GM19023 (cell line): ENCODE measurements around the gene MKRN2OS.
A peak's percentile ranks its signal among the peaks of the same experiment; 100 is the strongest.
"Not testable (repeated sequence)": the region's sequence is repeated elsewhere in the genome, so short reads cannot be mapped to it uniquely, and the experiment has no call there.

ENCODE experiments used
- ATAC-seq: cut with Tn5 transposase; IDR thresholded peaks from one replicate; pipeline ENCODE4 v1.9.1; 2021; ENCODE audit warnings: mild to moderate bottlenecking, moderate library complexity; ENCODE audit not compliant: unreplicated experiment

The MKRN2OS gene

GRCh38 chr3:12562451-12562850 lies 17.2 kb upstream of the MKRN2OS start:
- ATAC-seq, result no peak

GRCh38 chr3:12561397-12561796 lies 16.1 kb upstream of the MKRN2OS start:
- ATAC-seq, result no peak

- ATAC-seq, result no peak
Observed at GRCh38 chr3:12560505-12561190, 15.3 kb upstream of the MKRN2OS start.

- no peak for ATAC-seq
Observed at GRCh38 chr3:12559520-12559919, 14.2 kb upstream of the MKRN2OS start.

GRCh38 chr3:12558706-12559105 lies 13.4 kb upstream of the MKRN2OS start:
- no peak for ATAC-seq

GRCh38 chr3:12557473-12558100 lies 12.3 kb upstream of the MKRN2OS start:
- no peak for ATAC-seq

GRCh38 chr3:12556690-12557472 lies 11.6 kb upstream of the MKRN2OS start, which contains the start of gene MKRN2:
Gene MKRN2 (plus strand): TSS chr3:12557087. CDS start chr3:12557151, 64 bp downstream.
- peak; percentile 88 for ATAC-seq

GRCh38 chr3:12556314-12556689 lies 11.0 kb upstream of the MKRN2OS start:
- no peak for ATAC-seq

GRCh38 chr3:12553921-12554391 lies 8.7 kb upstream of the MKRN2OS start:
- no peak for ATAC-seq

GRCh38 chr3:12549971-12550760 lies 4.9 kb upstream of the MKRN2OS start:
- ATAC-seq, result no peak

GRCh38 chr3:12544652-12545472 lies 437 bp downstream of the MKRN2OS start:
- ATAC-seq, result no peak

- ATAC-seq, result not testable (repeated sequence)
Observed at GRCh38 chr3:12543497-12543896, 1.8 kb downstream of the MKRN2OS start.

- ATAC-seq, result no peak
Observed at GRCh38 chr3:12541625-12542024, 3.7 kb downstream of the MKRN2OS start.

- ATAC-seq, result no peak
Observed at GRCh38 chr3:12536423-12536822, 8.9 kb downstream of the MKRN2OS start.

GRCh38 chr3:12532182-12532581 lies 13.1 kb downstream of the MKRN2OS start:
- ATAC-seq, result no peak

GRCh38 chr3:12527757-12528143 lies 17.5 kb downstream of the MKRN2OS start:
- no peak for ATAC-seq

GRCh38 chr3:12522721-12523120 lies 22.6 kb downstream of the MKRN2OS start:
- no peak for ATAC-seq

GRCh38 chr3:12521010-12521409 lies 24.3 kb downstream of the MKRN2OS start:
- no peak for ATAC-seq

- ATAC-seq, result no peak
Observed at GRCh38 chr3:12518261-12519028, 26.9 kb downstream of the MKRN2OS start.
